ENCODE measurements around the gene CLTCL1.

GRCh38 chr22:19168088-19168890 lies 123.2 kb downstream of the CLTCL1 start:
- TF ChIP-seq, protein P1, sequence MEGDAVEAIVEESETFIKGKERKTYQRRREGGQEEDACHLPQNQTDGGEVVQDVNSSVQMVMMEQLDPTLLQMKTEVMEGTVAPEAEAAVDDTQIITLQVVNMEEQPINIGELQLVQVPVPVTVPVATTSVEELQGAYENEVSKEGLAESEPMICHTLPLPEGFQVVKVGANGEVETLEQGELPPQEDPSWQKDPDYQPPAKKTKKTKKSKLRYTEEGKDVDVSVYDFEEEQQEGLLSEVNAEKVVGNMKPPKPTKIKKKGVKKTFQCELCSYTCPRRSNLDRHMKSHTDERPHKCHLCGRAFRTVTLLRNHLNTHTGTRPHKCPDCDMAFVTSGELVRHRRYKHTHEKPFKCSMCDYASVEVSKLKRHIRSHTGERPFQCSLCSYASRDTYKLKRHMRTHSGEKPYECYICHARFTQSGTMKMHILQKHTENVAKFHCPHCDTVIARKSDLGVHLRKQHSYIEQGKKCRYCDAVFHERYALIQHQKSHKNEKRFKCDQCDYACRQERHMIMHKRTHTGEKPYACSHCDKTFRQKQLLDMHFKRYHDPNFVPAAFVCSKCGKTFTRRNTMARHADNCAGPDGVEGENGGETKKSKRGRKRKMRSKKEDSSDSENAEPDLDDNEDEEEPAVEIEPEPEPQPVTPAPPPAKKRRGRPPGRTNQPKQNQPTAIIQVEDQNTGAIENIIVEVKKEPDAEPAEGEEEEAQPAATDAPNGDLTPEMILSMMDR (IDR thresholded peaks at IDR 0.05): no peak
- TF ChIP-seq EP300 (IDR thresholded peaks at IDR 0.05) (no peak), POLR2AphosphoS5 (IDR thresholded peaks at IDR 0.05) (no peak), POLR2A (IDR thresholded peaks at IDR 0.05; ENCODE audit: low read depth) (no peak)
